Esophagus muscularis mucosa (tissue), 4 donors: ENCODE data around the gene MBOAT1. TPM values are rescaled to one million over a fixed set of nuclear protein-coding genes. Genes with fewer than 3 reads are reported as not detected.

ENCODE experiments used
- DNase-seq: peaks from one replicate; pipeline ENCODE4 v3.0.0-alpha.2; 2017; ENCODE audit errors: extremely low spot score
- H3K27ac ChIP-seq, 4 donors: fragments of 200-600 bp; sonication (generic); replicated peaks in 1 of 4; 1 replicate in 3 of 4; 2 replicates in 1 of 4; pipeline ENCODE4 v1.5.1; 2016 to 2019; ENCODE audit warnings: mild to moderate bottlenecking in 1 of 4
- H3K27me3 ChIP-seq, 4 donors: fragments of 200-600 bp; sonication (generic); one replicate each; pipeline versions ENCODE4 v1.5.1 to v1.6.0; 2016 to 2019
- H3K36me3 ChIP-seq, 4 donors: fragments of 200-600 bp; sonication (generic); one replicate each; pipeline ENCODE4 v1.5.1; 2016 to 2019
- H3K4me1 ChIP-seq, 4 donors: fragments of 200-600 bp; sonication (generic); one replicate each; pipeline ENCODE4 v1.5.1; 2016 to 2019
- H3K4me3 ChIP-seq, 4 donors: fragments of 200-600 bp; sonication (generic); 1 replicate in 2 of 4; 2 replicates in 2 of 4; pipeline ENCODE4 v1.5.1; 2016 to 2019; ENCODE audit warnings: mild to moderate bottlenecking in 4 of 4, moderate library complexity in 1 of 4
- H3K9me3 ChIP-seq, 4 donors: fragments of 200-600 bp; sonication (generic); 1 replicate in 3 of 4; 2 replicates in 1 of 4; pipeline ENCODE4 v1.5.1; 2016 to 2019
- CTCF ChIP-seq, 3 experiments: fragments of 200-600 bp in 2 of 3; fragments of 450-650 bp in 1 of 3; sonication (generic) in 2 of 3; IDR thresholded peaks; one replicate each; pipeline ENCODE4 v1.5.1; 2017 to 2019; ENCODE audit warnings: antibody characterized with exemption in 3 of 3, mild to moderate bottlenecking in 2 of 3, moderate library complexity in 1 of 3
- EP300 ChIP-seq: sonication (generic); formaldehyde crosslinking; IDR thresholded peaks from one replicate; pipeline ENCODE4 v1.6.1; 2017; ENCODE audit warnings: antibody characterized with exemption
- POLR2A ChIP-seq: fragments of 450-650 bp; IDR thresholded peaks from one replicate; pipeline ENCODE4 v1.6.1; 2017; ENCODE audit warnings: antibody characterized with exemption, moderate library complexity, mild to moderate bottlenecking, low read depth
- POLR2AphosphoS5 ChIP-seq, 2 donors: sonication (generic); formaldehyde crosslinking; IDR thresholded peaks; one replicate each; pipeline ENCODE4 v1.6.1; 2017; ENCODE audit warnings: antibody characterized with exemption in 2 of 2
- WGBS: methylation state at CpG from one replicate; pipeline ENCODE4 v1.1.5; 2018; 5-methylcytosine and 5-hydroxymethylcytosine counted together
- intact Hi-C: fragments of 100-400 bp; cut with DNase I; formaldehyde crosslinking; loops from one replicate; pipeline ENCODE4 v1.15.1; 2023
- total RNA-seq, 4 donors: library from RNA; depleted of rRNA; stranded (reverse); fragments of >200 nt; gene quantifications; one replicate each; pipeline versions ENCODE4 v1.1.0 to v1.2.1, GENCODE V29; 2016

MBOAT1 gene
- total RNA-seq, 4 donors from 2014 or later: 4.3 to 5.6 (median 4.7) TPM

- no peaks in the 10 kb centered on the region for H3K9me3 ChIP-seq
These were observed 53.6 kb downstream of the MBOAT1 start for GRCh38 chr6:20158676-20159075.

GRCh38 chr6:20156824-20157223 lies 55.4 kb downstream of the MBOAT1 start:
- H3K27me3 ChIP-seq: no peaks in the 10 kb centered on the region
- no peak overlapping the region for H3K27ac ChIP-seq
- TF ChIP-seq CTCF (IDR thresholded peaks at IDR 0.05) (no peak), POLR2AphosphoS5 (IDR thresholded peaks at IDR 0.05) (no peak), POLR2A (no peak)
- H3K9me3 ChIP-seq: no peaks in the 10 kb centered on the region
- H3K36me3 ChIP-seq: peaks cover 0 to 3% (median 0%) of the 10 kb centered on the region in 4 donors
- 87% methylated on average over 2 of the region's 2 CpGs for WGBS
- H3K4me1 ChIP-seq: peaks cover 0 to 20% (median 10%) of the 10 kb centered on the region in 4 donors
- DNase-seq: no peak
- intact Hi-C loops: no loop called here
- H3K4me3 ChIP-seq: no peak overlapping the region

More at GRCh38 chr6:20158676-20159075, 53.6 kb downstream of the MBOAT1 start:
- Histone ChIP-seq H3K4me1 (peaks cover 0 to 25% (median 11%) of the 10 kb centered on the region in 4 donors), H3K4me3 (no peak overlapping the region), H3K36me3 (no peaks in the 10 kb centered on the region), H3K27me3 (no peaks in the 10 kb centered on the region), H3K27ac (no peak overlapping the region)
- DNase-seq: no peak
- WGBS: 90% methylated on average over 4 of the region's 4 CpGs
- TF ChIP-seq POLR2A (no peak), POLR2AphosphoS5 (IDR thresholded peaks at IDR 0.05) (no peak), EP300 (no peak), CTCF (IDR thresholded peaks at IDR 0.05) (no peak)
- intact Hi-C loops: no loop called here

- H3K27ac ChIP-seq: no peak overlapping the region
- H3K4me3 ChIP-seq: no peak overlapping the region
- DNase-seq: no peak
- H3K27me3 ChIP-seq: no peaks in the 10 kb centered on the region
- intact Hi-C loops: no loop called here
- TF ChIP-seq CTCF (IDR thresholded peaks at IDR 0.05) (no peak), POLR2A (no peak), POLR2AphosphoS5 (IDR thresholded peaks at IDR 0.05) (no peak), EP300 (no peak)
- 92% methylated on average over 2 of the region's 2 CpGs for WGBS
- peaks cover 0 to 22% (median 0%) of the 10 kb centered on the region in 4 donors for H3K36me3 ChIP-seq
- no peaks in the 10 kb centered on the region for H3K9me3 ChIP-seq
- H3K4me1 ChIP-seq: peaks cover 0 to 5% (median 2%) of the 10 kb centered on the region in 4 donors
These were observed 57.5 kb downstream of the MBOAT1 start for GRCh38 chr6:20154753-20155152.

- no peaks in the 10 kb centered on the region for H3K9me3 ChIP-seq
- no peaks in the 10 kb centered on the region for H3K27me3 ChIP-seq
- peaks cover 0 to 15% (median 4%) of the 10 kb centered on the region in 4 donors for H3K4me1 ChIP-seq
- 84% methylated on average over 3 of the region's 3 CpGs for WGBS
- TF ChIP-seq POLR2A (no peak), CTCF (IDR thresholded peaks at IDR 0.05) (no peak), POLR2AphosphoS5 (IDR thresholded peaks at IDR 0.05) (no peak), EP300 (no peak)
- DNase-seq: no peak
- peaks cover 0 to 24% (median 0%) of the 10 kb centered on the region in 4 donors for H3K36me3 ChIP-seq
- H3K4me3 ChIP-seq: no peak overlapping the region
- H3K27ac ChIP-seq: no peak overlapping the region
- intact Hi-C loops: no loop called here
These were observed 59.1 kb downstream of the MBOAT1 start for GRCh38 chr6:20153194-20153593.

- no peak overlapping the region for H3K4me3 ChIP-seq
- no peak for DNase-seq
- TF ChIP-seq CTCF (IDR thresholded peaks at IDR 0.05) (no peak), POLR2A (no peak), EP300 (no peak), POLR2AphosphoS5 (IDR thresholded peaks at IDR 0.05) (no peak)
- H3K27ac ChIP-seq: no peak overlapping the region
- intact Hi-C loops: no loop called here
- 80% methylated on average over 4 of the region's 4 CpGs for WGBS
- H3K9me3 ChIP-seq: no peaks in the 10 kb centered on the region
- peaks cover 0 to 17% (median 4%) of the 10 kb centered on the region in 4 donors for H3K4me1 ChIP-seq
- peaks cover 0 to 56% (median 13%) of the 10 kb centered on the region in 4 donors for H3K36me3 ChIP-seq
- H3K27me3 ChIP-seq: no peaks in the 10 kb centered on the region
These were observed 63.8 kb downstream of the MBOAT1 start for GRCh38 chr6:20148433-20148832.
